Measurements from ENCODE around the gene SLC2A5. TPM values are rescaled to one million over a fixed set of nuclear protein-coding genes. Genes with fewer than 3 reads are reported as not detected.

SLC2A5 gene
- total and polyA plus RNA-seq, 2 of the 4 experiments (the other 2 are of a cell fraction) = 0.03 to 0.18 TPM

- no peak overlapping the region for H3K14ac ChIP-seq (replicated peaks; ENCODE audit: low read depth, low read length)
- intact Hi-C loops (cut with micrococcal nuclease) = no loop called here
- no peak overlapping the region for H2AFZ ChIP-seq (replicated peaks; ENCODE audit: low read length, poor library complexity)
- no peak overlapping the region for H3K4me2 ChIP-seq (ENCODE audit: low read depth, low read length)
- H2BK20ac ChIP-seq (ENCODE audit: low read depth, low read length) = no peak overlapping the region
- no peak overlapping the region for H4K5ac ChIP-seq (ENCODE audit: low read depth, low read length)
- WGBS, 2 experiments (ENCODE audit: extremely low coverage in 2 of 2, insufficient read length in 1 of 2) = 87% methylated on average over 10 of the region's 13 CpGs; no CpG with 5 or more reads in 1 of the 2 experiments
- H3K4me1 ChIP-seq (ENCODE audit: control insufficient read depth, insufficient read depth, low read length) = peaks cover 3% of the 10 kb centered on the region
- no peaks in the 10 kb centered on the region; a peak in 1 of 4 replicates for H3K79me1 ChIP-seq (ENCODE audit: low read depth in 1 of 2, low read length in 2 of 2)
- TF ChIP-seq ELK1 (IDR thresholded peaks at IDR 0.05; ENCODE audit: borderline replicate concordance, low read depth, low read length) (no peak), BHLHE40 (IDR thresholded peaks at IDR 0.05; ENCODE audit: low read depth, low read length) (no peak), SMC3 (IDR thresholded peaks at IDR 0.05; ENCODE audit: low read depth, low read length) (no peak), USF2 (IDR thresholded peaks at IDR 0.05; ENCODE audit: low read depth, low read length) (no peak), MAZ (IDR thresholded peaks at IDR 0.05; ENCODE audit: borderline replicate concordance, low read depth, low read length) (no peak), POLR2A (IDR thresholded peaks at IDR 0.05; ENCODE audit: low read depth, low read length) (no peak), RAD21 (IDR thresholded peaks at IDR 0.05; ENCODE audit: low read length) (no peak), CHD1 (IDR thresholded peaks at IDR 0.05; ENCODE audit: low read depth, low read length) (no peak), RFX5 (IDR thresholded peaks at IDR 0.05; ENCODE audit: low read depth, low read length) (no peak)
- BruUV-seq (replicated peaks) = no TSS peak
- H2BK5ac ChIP-seq (ENCODE audit: low read depth, low read length, poor library complexity, severe bottlenecking) = no peak overlapping the region
- H2BK120ac ChIP-seq (ENCODE audit: low read depth, low read length) = no peak overlapping the region
- H2BK15ac ChIP-seq (ENCODE audit: low read depth, low read length) = no peak overlapping the region
- dilution Hi-C loops (cut with HindIII; ENCODE audit: low sequenced_read_pairs, unreplicated experiment) = no loop called here
- H3K4ac ChIP-seq (ENCODE audit: low read depth, low read length) = no peak overlapping the region
- no peak overlapping the region for H3K27ac ChIP-seq (ENCODE audit: insufficient read depth, low read length)
- in situ Hi-C loops (cut with MboI; ENCODE audit: low sequenced_read_pairs) = no loop called here
- CTCF ChIA-PET = no interaction called here
- H3K27me3 ChIP-seq (ENCODE audit: control insufficient read depth, insufficient read depth, low read length) = peaks cover 10% of the 10 kb centered on the region
- H3K9me1 ChIP-seq (ENCODE audit: insufficient read depth, low read length) = no peaks in the 10 kb centered on the region; the same call in 1 of the 2 replicates
- H2AK9ac ChIP-seq (replicated peaks; ENCODE audit: low read depth, low read length, poor library complexity) = no peak overlapping the region
- no peak overlapping the region for H3K56ac ChIP-seq (ENCODE audit: extremely low read depth, insufficient read depth, low read length)
- peaks cover 9% of the 10 kb centered on the region for H3K9me3 ChIP-seq (ENCODE audit: control insufficient read depth, insufficient read depth, low read length)
- no peak overlapping the region for H4K8ac ChIP-seq (ENCODE audit: low read depth in 2 of 2, low read length in 2 of 2)
- no peak overlapping the region for H3K9ac ChIP-seq (ENCODE audit: low read depth, low read length)
- no peak overlapping the region for H3K23ac ChIP-seq (ENCODE audit: low read depth, low read length)
- no peaks in the 10 kb centered on the region; the same call in 1 of the 2 replicates for H3K36me3 ChIP-seq (ENCODE audit: control insufficient read depth, insufficient read depth, low read length)
- no peak overlapping the region for H3K18ac ChIP-seq (ENCODE audit: low read depth, low read length)
- ATAC-seq (ENCODE audit: low read depth) = no peak
- no peak overlapping the region for H2AK5ac ChIP-seq (ENCODE audit: low read depth, low read length)
- H3K4me3 ChIP-seq (ENCODE audit: insufficient read depth, low read depth, low read length) = no peak overlapping the region
- peaks cover 5% of the 10 kb centered on the region; the same call in 1 of the 2 replicates for H4K20me1 ChIP-seq (ENCODE audit: insufficient read depth, low read length)
- H4K91ac ChIP-seq (ENCODE audit: insufficient read depth, low read depth, low read length) = no peak overlapping the region
- no peak for DNase-seq
- POLR2A ChIA-PET (ENCODE audit: unreplicated experiment) = no interaction called here
These were observed 28.7 kb upstream of the SLC2A5 start for GRCh38 chr1:9097947-9098705.
